PFSK-1 (cell line): ENCODE measurements around the gene CSTF1.

Source experiments
- FOXP2 ChIP-seq: optimal IDR thresholded peaks from 2 replicates; pipeline ENCODE3; 2011; ENCODE audit warnings: borderline replicate concordance, control low read depth, inconsistent platforms; ENCODE audit not compliant: insufficient read depth; ENCODE audit errors: extremely low read length, extremely low read depth
- POLR2AphosphoS5 ChIP-seq: IDR thresholded peaks from 2 replicates; pipeline ENCODE4 v1.6.1; 2012; ENCODE audit warnings: low read depth, mild to moderate bottlenecking, control low read depth, low read length, moderate library complexity
- REST ChIP-seq, 2 experiments: IDR thresholded peaks; 2 replicates each; pipeline versions ENCODE4 v1.6.1 to v1.8.0; 2011 to 2012; ENCODE audit warnings: low read depth in 2 of 2, low read length in 2 of 2, control low read depth in 1 of 2, inconsistent platforms in 1 of 2, mild to moderate bottlenecking in 1 of 2, moderate library complexity in 1 of 2; ENCODE audit not compliant: insufficient read depth in 1 of 2
- SIN3A ChIP-seq: IDR thresholded peaks from 2 replicates; pipeline ENCODE4 v1.6.1; 2012; ENCODE audit warnings: mild to moderate bottlenecking, low read length, moderate library complexity, borderline replicate concordance; ENCODE audit not compliant: insufficient read depth
- TAF1 ChIP-seq: IDR thresholded peaks from 2 replicates; pipeline ENCODE4 v1.6.1; 2012; ENCODE audit warnings: low read length, control low read depth, borderline replicate concordance; ENCODE audit not compliant: insufficient read depth

Gene CSTF1

GRCh38 chr20:56406910-56407309 is 14.5 kb downstream of the CSTF1 start:
- TF ChIP-seq REST (IDR thresholded peaks at IDR 0.05; ENCODE audit: insufficient read depth in 1 of 2, low read depth in 2 of 2, low read length in 2 of 2) (no peak), SIN3A (no peak), FOXP2 (no peak), TAF1 (no peak), POLR2AphosphoS5 (no peak)

- TF ChIP-seq POLR2AphosphoS5, result no peak
- TF ChIP-seq SIN3A, result no peak
- TF ChIP-seq FOXP2, result no peak
- TF ChIP-seq REST (IDR thresholded peaks at IDR 0.05; ENCODE audit: insufficient read depth in 1 of 2, low read depth in 2 of 2, low read length in 2 of 2), result no peak
- TF ChIP-seq TAF1, result no peak
These were observed 17.1 kb downstream of the CSTF1 start for GRCh38 chr20:56409521-56409920.

DNA sequence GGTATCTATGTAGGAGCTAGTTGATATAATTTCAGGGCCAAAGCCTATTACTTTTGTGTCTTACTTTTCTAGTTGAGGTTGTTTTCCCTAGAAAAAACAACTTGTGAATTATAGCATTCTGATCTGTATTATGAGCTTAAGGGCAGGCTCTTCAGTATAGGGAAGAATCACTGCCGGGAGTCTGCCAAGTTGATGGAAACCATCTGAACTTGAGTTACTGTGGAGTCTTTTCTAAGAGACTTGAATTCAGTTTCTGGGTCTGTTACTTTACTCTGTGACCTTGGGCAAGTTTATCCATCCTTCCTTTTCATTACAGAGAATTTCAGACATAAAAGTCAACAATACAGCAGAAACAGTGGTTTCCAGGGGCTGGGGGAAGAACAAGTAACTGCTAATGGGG is 17.5 kb downstream of the CSTF1 start:
- TF ChIP-seq SIN3A, result no peak
- no peak for TF ChIP-seq FOXP2
- TF ChIP-seq TAF1, result no peak
- TF ChIP-seq REST (IDR thresholded peaks at IDR 0.05; ENCODE audit: insufficient read depth in 1 of 2, low read depth in 2 of 2, low read length in 2 of 2), result no peak
- no peak for TF ChIP-seq POLR2AphosphoS5

- TF ChIP-seq SIN3A (no peak), REST (IDR thresholded peaks at IDR 0.05; ENCODE audit: insufficient read depth in 1 of 2, low read depth in 2 of 2, low read length in 2 of 2) (no peak), POLR2AphosphoS5 (no peak), TAF1 (no peak), FOXP2 (no peak)
These were observed 19.5 kb downstream of the CSTF1 start, which contains the start of gene CASS4 for GRCh38 chr20:56411759-56412472. CASS4 (plus strand) TSS chr20:56412260; CDS start chr20:56412459, 199 bp downstream.
